ENCODE data around the gene AGO4. TPM values are rescaled to one million over a fixed set of nuclear protein-coding genes. Genes with fewer than 3 reads are reported as not detected.

AGO4 gene
- total RNA-seq, 1 experiment from 2014 or later, result 12.8 TPM

DNA sequence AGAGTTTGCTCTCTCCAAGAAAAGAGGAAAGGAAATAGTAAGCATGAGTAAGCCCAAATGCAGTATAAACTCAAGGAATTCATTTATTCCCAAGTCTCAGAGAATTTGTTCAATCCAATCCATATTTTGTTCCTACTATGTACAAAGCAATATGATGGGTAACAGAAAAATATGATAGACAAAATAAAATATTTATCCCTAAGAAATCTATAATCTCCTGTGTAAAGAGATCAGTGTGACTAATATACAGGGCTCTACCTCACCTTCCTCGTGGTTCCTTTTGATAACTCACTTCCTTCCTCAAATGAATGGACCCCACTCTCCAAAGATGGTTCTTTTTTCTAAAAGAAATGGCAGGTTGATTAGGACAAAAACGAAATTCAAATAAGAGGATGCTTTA lies 45.7 kb upstream of the AGO4 start:
- Histone ChIP-seq H3K9me3 (ENCODE audit: control insufficient read depth, low read depth, low read length) (no peaks in the 10 kb centered on the region), H2BK120ac (ENCODE audit: low read depth, low read length, poor library complexity, severe bottlenecking) (no peak overlapping the region), H3K27ac (ENCODE audit: insufficient read length, low read depth, low read length) (no peak overlapping the region), H3K79me1 (ENCODE audit: insufficient read depth, low read depth, low read length, poor library complexity, severe bottlenecking) (no peaks in the 10 kb centered on the region), H3K4me2 (ENCODE audit: insufficient read depth, insufficient read length, low read length) (no peak overlapping the region), H3K14ac (ENCODE audit: insufficient read depth, low read length) (no peak overlapping the region), H2BK12ac (ENCODE audit: insufficient read length, low read depth, low read length) (no peak overlapping the region), H3K18ac (ENCODE audit: insufficient read length, low read depth, low read length) (no peak overlapping the region), H3T11ph (ENCODE audit: low read length) (no peak overlapping the region), H3K4ac (ENCODE audit: low read depth, low read length) (no peak overlapping the region), H3K27me3 (ENCODE audit: insufficient read depth, low read length) (no peaks in the 10 kb centered on the region), H4K20me1 (ENCODE audit: control insufficient read depth, insufficient read depth, insufficient read length) (no peaks in the 10 kb centered on the region), H3K56ac (ENCODE audit: insufficient read length, low read depth, low read length) (no peak overlapping the region), H2AK5ac (ENCODE audit: insufficient read length, low read length) (no peak overlapping the region), H3K4me1 (ENCODE audit: insufficient read depth, low read length) (no peaks in the 10 kb centered on the region), H2BK20ac (ENCODE audit: low read depth, low read length, poor library complexity, severe bottlenecking) (no peak overlapping the region), H4K8ac (replicated peaks; ENCODE audit: insufficient read length, low read depth, low read length) (no peak overlapping the region), H2BK5ac (ENCODE audit: insufficient read length, low read length) (no peak overlapping the region), H3K23me2 (ENCODE audit: insufficient read length, low read depth, low read length, poor library complexity, severe bottlenecking) (no peaks in the 10 kb centered on the region), H4K5ac (ENCODE audit: insufficient read length, low read depth, low read length) (no peak overlapping the region), H3K9ac (ENCODE audit: extremely low read depth, insufficient read length, low read length) (no peak overlapping the region), H3K79me2 (ENCODE audit: insufficient read depth, low read length) (no peaks in the 10 kb centered on the region; the same call in 1 of the 2 replicates), H3K23ac (ENCODE audit: insufficient read length, low read depth, low read length) (no peak overlapping the region), H2AFZ (ENCODE audit: low read length) (no peak overlapping the region), H2BK15ac (ENCODE audit: low read depth, low read length) (no peak overlapping the region), H4K91ac (ENCODE audit: insufficient read length, low read depth, low read length) (no peak overlapping the region)
- Mint-ChIP-seq H3K4me3 (no peak overlapping the region), H3K36me3 (ENCODE audit: insufficient read depth in 1 of 3, low read depth in 3 of 3) (peaks cover 23 to 68% (median 64%) of the 10 kb centered on the region in 3 experiments; a peak in 6 of 7 replicates), H3K27me3 (ENCODE audit: low read depth) (no peaks in the 10 kb centered on the region), H3K27ac (no peak overlapping the region), H3K9me3 (no peaks in the 10 kb centered on the region), H3K4me1 (0 out of 4 replicates have a peak, but pooled peaks cover 0 to 2% of the 10 kb centered on the region in 2 experiments)
- TF ChIP-seq, protein P1, sequence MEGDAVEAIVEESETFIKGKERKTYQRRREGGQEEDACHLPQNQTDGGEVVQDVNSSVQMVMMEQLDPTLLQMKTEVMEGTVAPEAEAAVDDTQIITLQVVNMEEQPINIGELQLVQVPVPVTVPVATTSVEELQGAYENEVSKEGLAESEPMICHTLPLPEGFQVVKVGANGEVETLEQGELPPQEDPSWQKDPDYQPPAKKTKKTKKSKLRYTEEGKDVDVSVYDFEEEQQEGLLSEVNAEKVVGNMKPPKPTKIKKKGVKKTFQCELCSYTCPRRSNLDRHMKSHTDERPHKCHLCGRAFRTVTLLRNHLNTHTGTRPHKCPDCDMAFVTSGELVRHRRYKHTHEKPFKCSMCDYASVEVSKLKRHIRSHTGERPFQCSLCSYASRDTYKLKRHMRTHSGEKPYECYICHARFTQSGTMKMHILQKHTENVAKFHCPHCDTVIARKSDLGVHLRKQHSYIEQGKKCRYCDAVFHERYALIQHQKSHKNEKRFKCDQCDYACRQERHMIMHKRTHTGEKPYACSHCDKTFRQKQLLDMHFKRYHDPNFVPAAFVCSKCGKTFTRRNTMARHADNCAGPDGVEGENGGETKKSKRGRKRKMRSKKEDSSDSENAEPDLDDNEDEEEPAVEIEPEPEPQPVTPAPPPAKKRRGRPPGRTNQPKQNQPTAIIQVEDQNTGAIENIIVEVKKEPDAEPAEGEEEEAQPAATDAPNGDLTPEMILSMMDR (conservative IDR thresholded peaks at IDR 0.05), result no peak
- WGBS (ENCODE audit: extremely low coverage, insufficient read length, low lambda C conversion rate), result no CpG with 5 or more reads among the region's 2 CpGs
- no peak for DNase-seq

All from H9 (cell line).